Measurements from ENCODE around the gene CREB3.

- TF ChIP-seq TEAD4 (IDR thresholded peaks at IDR 0.05) (no peak), EP300 (IDR thresholded peaks at IDR 0.05; ENCODE audit: borderline replicate concordance) (no peak), TAF1 (IDR thresholded peaks at IDR 0.05; ENCODE audit: low read depth) (no peak), MAX (IDR thresholded peaks at IDR 0.05) (no peak), CREB1 (IDR thresholded peaks at IDR 0.05; ENCODE audit: low read depth) (no peak), EGR1 (IDR thresholded peaks at IDR 0.05) (no peak), RAD21 (IDR thresholded peaks at IDR 0.05; ENCODE audit: low read depth) (no peak), FOXM1 (IDR thresholded peaks at IDR 0.05; ENCODE audit: borderline replicate concordance, low read depth) (no peak), CEBPB (IDR thresholded peaks at IDR 0.05) (no peak), YY1 (IDR thresholded peaks at IDR 0.05; ENCODE audit: low read depth) (no peak), ZBTB7A (IDR thresholded peaks at IDR 0.05; ENCODE audit: low read depth) (no peak)
- TF ChIP-seq, protein P1, sequence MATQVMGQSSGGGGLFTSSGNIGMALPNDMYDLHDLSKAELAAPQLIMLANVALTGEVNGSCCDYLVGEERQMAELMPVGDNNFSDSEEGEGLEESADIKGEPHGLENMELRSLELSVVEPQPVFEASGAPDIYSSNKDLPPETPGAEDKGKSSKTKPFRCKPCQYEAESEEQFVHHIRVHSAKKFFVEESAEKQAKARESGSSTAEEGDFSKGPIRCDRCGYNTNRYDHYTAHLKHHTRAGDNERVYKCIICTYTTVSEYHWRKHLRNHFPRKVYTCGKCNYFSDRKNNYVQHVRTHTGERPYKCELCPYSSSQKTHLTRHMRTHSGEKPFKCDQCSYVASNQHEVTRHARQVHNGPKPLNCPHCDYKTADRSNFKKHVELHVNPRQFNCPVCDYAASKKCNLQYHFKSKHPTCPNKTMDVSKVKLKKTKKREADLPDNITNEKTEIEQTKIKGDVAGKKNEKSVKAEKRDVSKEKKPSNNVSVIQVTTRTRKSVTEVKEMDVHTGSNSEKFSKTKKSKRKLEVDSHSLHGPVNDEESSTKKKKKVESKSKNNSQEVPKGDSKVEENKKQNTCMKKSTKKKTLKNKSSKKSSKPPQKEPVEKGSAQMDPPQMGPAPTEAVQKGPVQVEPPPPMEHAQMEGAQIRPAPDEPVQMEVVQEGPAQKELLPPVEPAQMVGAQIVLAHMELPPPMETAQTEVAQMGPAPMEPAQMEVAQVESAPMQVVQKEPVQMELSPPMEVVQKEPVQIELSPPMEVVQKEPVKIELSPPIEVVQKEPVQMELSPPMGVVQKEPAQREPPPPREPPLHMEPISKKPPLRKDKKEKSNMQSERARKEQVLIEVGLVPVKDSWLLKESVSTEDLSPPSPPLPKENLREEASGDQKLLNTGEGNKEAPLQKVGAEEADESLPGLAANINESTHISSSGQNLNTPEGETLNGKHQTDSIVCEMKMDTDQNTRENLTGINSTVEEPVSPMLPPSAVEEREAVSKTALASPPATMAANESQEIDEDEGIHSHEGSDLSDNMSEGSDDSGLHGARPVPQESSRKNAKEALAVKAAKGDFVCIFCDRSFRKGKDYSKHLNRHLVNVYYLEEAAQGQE (IDR thresholded peaks at IDR 0.05; ENCODE audit: low read depth): no peak
These were observed 15.2 kb upstream of the CREB3 start for GRCh38 chr9:35717132-35717870.

All from Ishikawa (cell line).